Astrocyte (in vitro differentiated cells and primary cell): ENCODE measurements around the gene RIN1.

Experiments
- EZH2 ChIP-seq: IDR thresholded peaks from 2 replicates; pipeline ENCODE4 v1.6.1; 2012; ENCODE audit warnings: mild to moderate bottlenecking, low read length, inconsistent platforms; ENCODE audit not compliant: insufficient read depth
- TF ChIP-seq, protein P1 (sequence below): IDR thresholded peaks from 2 replicates; pipeline ENCODE4 v1.5.1; 2011; ENCODE audit warnings: low read depth, mild to moderate bottlenecking, inconsistent platforms, low read length, moderate library complexity; ENCODE audit not compliant: insufficient read depth

DNA sequence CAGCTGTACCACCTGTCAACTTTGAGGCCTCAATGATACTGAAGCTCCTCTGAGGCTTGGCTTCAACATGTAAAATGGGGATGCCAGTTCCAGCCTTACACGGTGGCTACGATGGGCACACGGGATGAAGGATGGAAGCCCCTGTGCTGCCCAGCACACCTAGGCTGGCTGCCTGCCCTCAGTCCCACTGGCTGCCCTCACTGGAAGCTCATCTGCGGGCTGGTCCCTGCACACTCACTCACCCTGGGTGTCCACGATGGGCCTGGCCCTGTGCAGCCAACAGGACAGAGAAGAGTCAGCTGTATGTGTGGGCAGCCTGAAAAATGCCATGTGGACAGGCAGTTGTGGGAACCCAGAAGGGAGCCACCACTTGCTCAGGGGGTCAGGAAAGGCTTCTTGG lies 49.5 kb downstream of the RIN1 start:
- TF ChIP-seq, protein P1, sequence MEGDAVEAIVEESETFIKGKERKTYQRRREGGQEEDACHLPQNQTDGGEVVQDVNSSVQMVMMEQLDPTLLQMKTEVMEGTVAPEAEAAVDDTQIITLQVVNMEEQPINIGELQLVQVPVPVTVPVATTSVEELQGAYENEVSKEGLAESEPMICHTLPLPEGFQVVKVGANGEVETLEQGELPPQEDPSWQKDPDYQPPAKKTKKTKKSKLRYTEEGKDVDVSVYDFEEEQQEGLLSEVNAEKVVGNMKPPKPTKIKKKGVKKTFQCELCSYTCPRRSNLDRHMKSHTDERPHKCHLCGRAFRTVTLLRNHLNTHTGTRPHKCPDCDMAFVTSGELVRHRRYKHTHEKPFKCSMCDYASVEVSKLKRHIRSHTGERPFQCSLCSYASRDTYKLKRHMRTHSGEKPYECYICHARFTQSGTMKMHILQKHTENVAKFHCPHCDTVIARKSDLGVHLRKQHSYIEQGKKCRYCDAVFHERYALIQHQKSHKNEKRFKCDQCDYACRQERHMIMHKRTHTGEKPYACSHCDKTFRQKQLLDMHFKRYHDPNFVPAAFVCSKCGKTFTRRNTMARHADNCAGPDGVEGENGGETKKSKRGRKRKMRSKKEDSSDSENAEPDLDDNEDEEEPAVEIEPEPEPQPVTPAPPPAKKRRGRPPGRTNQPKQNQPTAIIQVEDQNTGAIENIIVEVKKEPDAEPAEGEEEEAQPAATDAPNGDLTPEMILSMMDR: no peak
- TF ChIP-seq EZH2: no peak
